DMS114 treated with DMSO at 0.1 percent for 48 hours (cell line): ENCODE measurements around the gene TTLL7.

Source experiments
- DNase-seq: peaks from one replicate; lab custom pipeline; 2025; ENCODE audit not compliant: unreplicated experiment; lab: John Stamatoyannopoulos, UW

The TTLL7 gene

DNA sequence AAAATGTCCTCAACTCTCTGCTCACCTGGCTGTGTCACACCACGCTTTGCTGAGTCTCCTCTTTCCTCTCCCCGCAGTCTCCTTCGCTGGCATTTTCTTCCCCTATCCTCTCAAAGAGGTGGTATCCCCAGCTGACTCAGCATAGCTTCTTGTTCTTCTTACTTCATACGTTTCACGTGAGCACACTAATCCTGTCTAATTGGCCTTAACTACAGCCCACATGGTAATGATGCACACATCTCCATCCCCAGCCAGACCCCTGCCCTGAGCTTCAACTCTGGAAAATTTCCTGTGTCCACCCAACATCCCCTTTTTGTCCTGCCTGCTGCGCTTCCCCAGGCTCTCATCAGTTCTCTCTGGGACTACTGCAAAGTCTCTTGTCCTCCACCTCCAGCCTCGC, 169.8 kb downstream of the TTLL7 start:
- DNase-seq, result no peak

GRCh38 chr1:83828456-83828855, 170.5 kb downstream of the TTLL7 start:
- no peak for DNase-seq

DNA sequence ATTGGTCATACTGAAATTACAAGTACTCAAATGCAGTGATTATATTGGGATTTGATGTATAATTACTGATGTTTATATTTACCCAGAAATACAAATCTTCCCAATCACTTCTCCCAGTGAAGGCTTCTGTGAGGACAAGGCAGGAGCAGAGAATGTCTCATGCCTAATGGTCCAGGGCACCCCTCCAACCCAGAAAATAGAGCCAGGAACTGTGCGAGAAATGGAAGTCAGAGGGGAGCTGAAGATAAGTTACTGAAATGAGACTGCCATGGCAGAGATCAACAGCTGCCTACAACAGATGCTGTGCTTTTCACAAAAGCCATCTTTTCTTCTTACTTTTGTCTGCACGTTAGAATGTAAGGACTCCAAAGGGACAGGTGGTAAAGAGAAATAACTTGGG, 171.2 kb downstream of the TTLL7 start:
- DNase-seq, result no peak

- DNase-seq, result no peak
Measured at GRCh38 chr1:83822208-83822607, 176.7 kb downstream of the TTLL7 start.

GRCh38 chr1:83819436-83819835, 179.5 kb downstream of the TTLL7 start:
- DNase-seq, result no peak

DNA sequence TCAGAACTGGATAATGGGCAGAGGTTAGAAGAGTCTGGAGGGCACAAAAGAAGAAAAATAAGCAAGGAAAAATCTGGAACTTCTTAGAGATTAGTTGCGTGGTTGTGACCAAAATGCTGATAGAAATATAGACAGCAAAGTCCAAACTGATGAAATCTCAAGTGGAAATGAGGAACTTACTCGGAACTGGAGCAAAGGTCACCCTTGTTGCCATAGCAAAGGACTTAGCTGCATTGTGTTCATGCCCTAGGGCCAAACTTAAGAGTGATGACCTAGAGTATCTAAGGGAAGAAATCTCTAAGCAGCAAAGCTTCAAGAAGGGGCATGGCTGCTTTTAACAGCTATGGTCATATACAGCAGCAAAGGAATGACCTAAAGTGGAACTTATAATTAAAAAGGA, 180.0 kb downstream of the TTLL7 start:
- no peak for DNase-seq

DNA sequence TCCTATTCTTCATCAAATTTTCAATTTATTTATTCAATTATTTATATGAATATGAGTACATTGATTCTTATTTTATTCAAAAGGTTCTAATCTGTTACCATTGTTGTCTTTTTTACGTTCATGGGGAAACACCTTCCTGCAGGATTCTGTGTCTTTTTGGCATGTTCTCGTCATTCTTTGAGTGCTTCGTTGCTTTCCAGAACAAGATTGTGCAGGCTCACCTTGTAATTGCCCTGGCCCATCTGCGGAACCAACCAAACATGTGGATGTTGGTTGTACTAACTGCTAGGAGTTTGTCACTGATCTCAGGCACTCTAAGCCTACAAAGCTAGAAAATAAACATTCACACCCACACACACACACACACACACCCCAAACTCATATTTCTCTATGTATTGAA, 182.1 kb downstream of the TTLL7 start:
- DNase-seq, result no peak

GRCh38 chr1:83815330-83815729, 183.6 kb downstream of the TTLL7 start:
- no peak for DNase-seq
